ENCODE results near the gene HBG2.

Gene HBG2

DNA sequence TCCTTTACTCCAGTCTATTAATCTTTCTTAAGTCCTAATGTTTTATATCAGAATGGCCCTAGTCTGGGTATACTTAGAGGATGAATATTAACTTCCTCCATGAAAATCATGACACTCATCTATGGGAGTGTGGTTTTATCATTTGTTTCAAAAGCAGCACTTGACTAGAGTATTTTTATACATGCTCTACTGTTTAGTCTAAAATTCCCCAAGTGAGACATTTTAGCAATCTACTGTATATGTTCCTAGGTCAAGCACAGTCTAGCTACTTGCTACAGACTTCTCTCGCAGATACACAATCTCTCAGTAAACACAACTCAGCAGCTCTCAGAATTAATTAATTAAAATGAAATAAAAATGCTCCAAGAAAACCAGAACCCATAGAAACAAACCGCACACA is 24.8 kb downstream of the HBG2 start:
- Histone ChIP-seq H3K4me3 (ENCODE audit: low read depth, low read length) (no peak overlapping the region), H3K27me3 (ENCODE audit: insufficient read depth, low read length) (no peaks in the 10 kb centered on the region), H3K27ac (ENCODE audit: low read depth, low read length) (no peak overlapping the region), H3K79me2 (ENCODE audit: control insufficient read depth, insufficient read depth, low read length, unreplicated experiment) (no peaks in the 10 kb centered on the region), H3K36me3 (ENCODE audit: insufficient read depth, low read length) (no peaks in the 10 kb centered on the region), H3K4me1 (ENCODE audit: control insufficient read depth, insufficient read depth, low read length, unreplicated experiment) (no peaks in the 10 kb centered on the region), H2AFZ (ENCODE audit: low read length, unreplicated experiment) (no peak overlapping the region)

- H3K27me3 ChIP-seq (ENCODE audit: insufficient read depth, low read length) = no peaks in the 10 kb centered on the region
- no peaks in the 10 kb centered on the region for H3K4me1 ChIP-seq (ENCODE audit: control insufficient read depth, insufficient read depth, low read length, unreplicated experiment)
- no peaks in the 10 kb centered on the region for H3K79me2 ChIP-seq (ENCODE audit: control insufficient read depth, insufficient read depth, low read length, unreplicated experiment)
- H3K36me3 ChIP-seq (ENCODE audit: insufficient read depth, low read length) = no peaks in the 10 kb centered on the region
- H2AFZ ChIP-seq (ENCODE audit: low read length, unreplicated experiment) = no peak overlapping the region
- H3K27ac ChIP-seq (ENCODE audit: low read depth, low read length) = no peak overlapping the region
- H3K4me3 ChIP-seq (ENCODE audit: low read depth, low read length) = no peak overlapping the region
These were observed 25.2 kb downstream of the HBG2 start for GRCh38 chr11:5229356-5229755.

DNA sequence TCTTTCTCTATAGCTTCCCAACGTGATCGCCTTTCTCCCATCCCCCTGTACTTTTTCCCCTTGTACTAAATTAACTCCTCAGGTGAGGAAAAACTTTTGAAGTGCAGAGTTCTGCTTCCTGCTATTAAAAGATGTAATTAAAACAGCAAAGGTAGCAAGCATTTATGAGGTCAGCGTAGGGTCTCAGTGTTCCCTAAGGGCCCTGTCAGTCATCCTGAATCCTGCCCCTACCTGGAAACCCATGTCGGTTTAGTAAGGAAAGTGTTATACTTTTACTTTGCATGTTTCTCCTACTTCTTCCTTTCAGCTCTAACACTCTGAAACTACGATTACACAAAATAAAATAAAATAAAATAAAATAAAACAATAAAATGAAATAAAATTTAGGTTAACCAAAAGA is 26.5 kb downstream of the HBG2 start:
- H3K36me3 ChIP-seq (ENCODE audit: insufficient read depth, low read length) = no peaks in the 10 kb centered on the region
- H3K27ac ChIP-seq (ENCODE audit: low read depth, low read length) = no peak overlapping the region
- H2AFZ ChIP-seq (ENCODE audit: low read length, unreplicated experiment) = no peak overlapping the region
- no peaks in the 10 kb centered on the region for H3K79me2 ChIP-seq (ENCODE audit: control insufficient read depth, insufficient read depth, low read length, unreplicated experiment)
- H3K27me3 ChIP-seq (ENCODE audit: insufficient read depth, low read length) = no peaks in the 10 kb centered on the region
- H3K4me1 ChIP-seq (ENCODE audit: control insufficient read depth, insufficient read depth, low read length, unreplicated experiment) = no peaks in the 10 kb centered on the region
- no peak overlapping the region for H3K4me3 ChIP-seq (ENCODE audit: low read depth, low read length)

GRCh38 chr11:5227681-5228080 is 26.9 kb downstream of the HBG2 start:
- Histone ChIP-seq H2AFZ (ENCODE audit: low read length, unreplicated experiment) (no peak overlapping the region), H3K79me2 (ENCODE audit: control insufficient read depth, insufficient read depth, low read length, unreplicated experiment) (no peaks in the 10 kb centered on the region), H3K27me3 (ENCODE audit: insufficient read depth, low read length) (no peaks in the 10 kb centered on the region), H3K36me3 (ENCODE audit: insufficient read depth, low read length) (no peaks in the 10 kb centered on the region), H3K27ac (ENCODE audit: low read depth, low read length) (no peak overlapping the region), H3K4me3 (ENCODE audit: low read depth, low read length) (no peak overlapping the region), H3K4me1 (ENCODE audit: control insufficient read depth, insufficient read depth, low read length, unreplicated experiment) (no peaks in the 10 kb centered on the region)

GRCh38 chr11:5226732-5227310 is 27.8 kb downstream of the HBG2 start, which contains the start of gene HBB:
TSS of gene HBB (minus strand) at chr11:5227071. CDS start at chr11:5227021, 50 bp downstream.
- H3K27me3 ChIP-seq (ENCODE audit: insufficient read depth, low read length) = no peaks in the 10 kb centered on the region
- no peaks in the 10 kb centered on the region for H3K36me3 ChIP-seq (ENCODE audit: insufficient read depth, low read length)
- H3K27ac ChIP-seq (ENCODE audit: low read depth, low read length) = no peak within 1 kb of the TSS
- H3K4me3 ChIP-seq (ENCODE audit: low read depth, low read length) = no peak within 1 kb of the TSS
- H3K4me1 ChIP-seq (ENCODE audit: control insufficient read depth, insufficient read depth, low read length, unreplicated experiment) = no peaks in the 10 kb centered on the region
- H3K79me2 ChIP-seq (ENCODE audit: control insufficient read depth, insufficient read depth, low read length, unreplicated experiment) = no peaks in the 10 kb centered on the region
- H2AFZ ChIP-seq (ENCODE audit: low read length, unreplicated experiment) = no peak within 1 kb of the TSS

DNA sequence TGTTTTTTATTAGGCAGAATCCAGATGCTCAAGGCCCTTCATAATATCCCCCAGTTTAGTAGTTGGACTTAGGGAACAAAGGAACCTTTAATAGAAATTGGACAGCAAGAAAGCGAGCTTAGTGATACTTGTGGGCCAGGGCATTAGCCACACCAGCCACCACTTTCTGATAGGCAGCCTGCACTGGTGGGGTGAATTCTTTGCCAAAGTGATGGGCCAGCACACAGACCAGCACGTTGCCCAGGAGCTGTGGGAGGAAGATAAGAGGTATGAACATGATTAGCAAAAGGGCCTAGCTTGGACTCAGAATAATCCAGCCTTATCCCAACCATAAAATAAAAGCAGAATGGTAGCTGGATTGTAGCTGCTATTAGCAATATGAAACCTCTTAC is 29.1 kb downstream of the HBG2 start:
- Histone ChIP-seq H2AFZ (ENCODE audit: low read length, unreplicated experiment) (no peak overlapping the region), H3K4me3 (ENCODE audit: low read depth, low read length) (no peak overlapping the region), H3K36me3 (ENCODE audit: insufficient read depth, low read length) (no peaks in the 10 kb centered on the region), H3K27me3 (ENCODE audit: insufficient read depth, low read length) (no peaks in the 10 kb centered on the region), H3K79me2 (ENCODE audit: control insufficient read depth, insufficient read depth, low read length, unreplicated experiment) (no peaks in the 10 kb centered on the region), H3K27ac (ENCODE audit: low read depth, low read length) (no peak overlapping the region), H3K4me1 (ENCODE audit: control insufficient read depth, insufficient read depth, low read length, unreplicated experiment) (no peaks in the 10 kb centered on the region)

DNA sequence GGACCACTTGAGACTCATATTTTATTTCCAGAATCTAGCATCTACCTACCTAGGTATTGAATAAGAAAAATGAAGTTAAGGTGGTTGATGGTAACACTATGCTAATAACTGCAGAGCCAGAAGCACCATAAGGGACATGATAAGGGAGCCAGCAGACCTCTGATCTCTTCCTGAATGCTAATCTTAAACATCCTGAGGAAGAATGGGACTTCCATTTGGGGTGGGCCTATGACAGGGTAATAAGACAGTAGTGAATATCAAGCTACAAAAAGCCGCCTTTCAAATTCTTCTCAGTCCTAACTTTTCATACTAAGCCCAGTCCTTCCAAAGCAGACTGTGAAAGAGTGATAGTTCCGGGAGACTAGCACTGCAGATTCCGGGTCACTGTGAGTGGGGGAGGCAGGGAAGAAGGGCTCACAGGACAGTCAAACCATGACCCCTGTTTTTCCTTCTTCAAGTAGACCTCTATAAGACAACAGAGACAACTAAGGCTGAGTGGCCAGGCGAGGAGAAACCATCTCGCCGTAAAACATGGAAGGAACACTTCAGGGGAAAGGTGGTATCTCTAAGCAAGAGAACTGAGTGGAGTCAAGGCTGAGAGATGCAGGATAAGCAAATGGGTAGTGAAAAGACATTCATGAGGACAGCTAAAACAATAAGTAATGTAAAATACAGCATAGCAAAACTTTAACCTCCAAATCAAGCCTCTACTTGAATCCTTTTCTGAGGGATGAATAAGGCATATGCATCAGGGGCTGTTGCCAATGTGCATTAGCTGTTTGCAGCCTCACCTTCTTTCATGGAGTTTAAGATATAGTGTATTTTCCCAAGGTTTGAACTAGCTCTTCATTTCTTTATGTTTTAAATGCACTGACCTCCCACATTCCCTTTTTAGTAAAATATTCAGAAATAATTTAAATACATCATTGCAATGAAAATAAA is 29.8 kb downstream of the HBG2 start:
- no peaks in the 10 kb centered on the region for H3K79me2 ChIP-seq (ENCODE audit: control insufficient read depth, insufficient read depth, low read length, unreplicated experiment)
- no peaks in the 10 kb centered on the region for H3K4me1 ChIP-seq (ENCODE audit: control insufficient read depth, insufficient read depth, low read length, unreplicated experiment)
- no peaks in the 10 kb centered on the region for H3K27me3 ChIP-seq (ENCODE audit: insufficient read depth, low read length)
- H3K27ac ChIP-seq (ENCODE audit: low read depth, low read length) = no peak overlapping the region
- no peak overlapping the region for H2AFZ ChIP-seq (ENCODE audit: low read length, unreplicated experiment)
- no peaks in the 10 kb centered on the region for H3K36me3 ChIP-seq (ENCODE audit: insufficient read depth, low read length)
- H3K4me3 ChIP-seq (ENCODE audit: low read depth, low read length) = no peak overlapping the region

DNA sequence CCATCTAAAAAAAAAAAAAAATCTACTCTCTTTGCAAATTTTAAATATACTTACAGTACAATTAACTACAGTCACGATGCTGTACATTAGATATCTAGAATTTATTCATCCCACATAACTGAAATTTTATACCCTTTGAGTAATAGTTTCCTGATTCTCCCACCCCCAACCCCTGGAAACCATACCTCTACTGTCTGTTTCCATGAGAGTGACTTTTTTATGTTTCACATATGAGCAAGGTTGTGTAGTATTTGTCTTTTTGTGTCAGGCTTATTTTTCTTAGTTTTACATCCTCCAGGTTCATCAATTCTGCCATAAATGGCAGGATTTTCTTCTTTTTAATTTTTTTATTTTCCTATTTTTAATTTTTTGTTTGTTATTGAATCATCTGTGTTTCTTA is 30.9 kb downstream of the HBG2 start:
- H3K79me2 ChIP-seq (ENCODE audit: control insufficient read depth, insufficient read depth, low read length, unreplicated experiment) = no peaks in the 10 kb centered on the region
- no peak overlapping the region for H2AFZ ChIP-seq (ENCODE audit: low read length, unreplicated experiment)
- H3K4me3 ChIP-seq (ENCODE audit: low read depth, low read length) = no peak overlapping the region
- no peaks in the 10 kb centered on the region for H3K27me3 ChIP-seq (ENCODE audit: insufficient read depth, low read length)
- no peaks in the 10 kb centered on the region for H3K4me1 ChIP-seq (ENCODE audit: control insufficient read depth, insufficient read depth, low read length, unreplicated experiment)
- no peak overlapping the region for H3K27ac ChIP-seq (ENCODE audit: low read depth, low read length)
- no peaks in the 10 kb centered on the region for H3K36me3 ChIP-seq (ENCODE audit: insufficient read depth, low read length)

DNA sequence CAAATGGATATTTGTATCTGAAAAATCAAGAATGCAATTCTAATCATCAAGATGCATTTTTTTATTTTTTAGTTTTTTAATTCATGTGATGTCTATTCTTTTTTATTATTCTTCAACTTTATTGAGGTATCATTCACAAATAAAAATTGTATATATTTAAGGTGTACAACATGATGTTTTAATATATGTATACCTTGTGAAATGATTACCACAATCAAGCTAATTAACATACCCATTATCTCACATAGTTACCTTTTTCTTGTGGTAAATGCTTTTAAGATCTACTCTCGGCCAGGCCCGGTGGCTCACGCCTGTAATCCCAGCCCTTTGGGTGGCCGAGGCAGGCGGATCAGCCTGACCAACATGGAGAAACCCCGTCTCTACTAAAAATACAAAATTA is 31.4 kb downstream of the HBG2 start:
- H3K27ac ChIP-seq (ENCODE audit: low read depth, low read length) = no peak overlapping the region
- H3K36me3 ChIP-seq (ENCODE audit: insufficient read depth, low read length) = no peaks in the 10 kb centered on the region
- no peak overlapping the region for H3K4me3 ChIP-seq (ENCODE audit: low read depth, low read length)
- no peaks in the 10 kb centered on the region for H3K79me2 ChIP-seq (ENCODE audit: control insufficient read depth, insufficient read depth, low read length, unreplicated experiment)
- no peaks in the 10 kb centered on the region for H3K27me3 ChIP-seq (ENCODE audit: insufficient read depth, low read length)
- H3K4me1 ChIP-seq (ENCODE audit: control insufficient read depth, insufficient read depth, low read length, unreplicated experiment) = no peaks in the 10 kb centered on the region
- no peak overlapping the region for H2AFZ ChIP-seq (ENCODE audit: low read length, unreplicated experiment)

- no peaks in the 10 kb centered on the region for H3K36me3 ChIP-seq (ENCODE audit: insufficient read depth, low read length)
- no peak overlapping the region for H2AFZ ChIP-seq (ENCODE audit: low read length, unreplicated experiment)
These were observed 44.1 kb downstream of the HBG2 start for GRCh38 chr11:5210376-5210885.

GRCh38 chr11:5204787-5205186 is 49.8 kb downstream of the HBG2 start:
- no peaks in the 10 kb centered on the region for H3K36me3 ChIP-seq (ENCODE audit: insufficient read depth, low read length)
- no peak overlapping the region for H2AFZ ChIP-seq (ENCODE audit: low read length, unreplicated experiment)
- H3K27ac ChIP-seq (ENCODE audit: low read depth, low read length) = no peak overlapping the region
- H3K4me1 ChIP-seq (ENCODE audit: control insufficient read depth, insufficient read depth, low read length, unreplicated experiment) = no peaks in the 10 kb centered on the region
- H3K79me2 ChIP-seq (ENCODE audit: control insufficient read depth, insufficient read depth, low read length, unreplicated experiment) = no peaks in the 10 kb centered on the region
- no peaks in the 10 kb centered on the region for H3K27me3 ChIP-seq (ENCODE audit: insufficient read depth, low read length)
- H3K4me3 ChIP-seq (ENCODE audit: low read depth, low read length) = no peak overlapping the region

More at GRCh38 chr11:5210376-5210885, 44.1 kb downstream of the HBG2 start:
- no peaks in the 10 kb centered on the region for H3K4me1 ChIP-seq (ENCODE audit: control insufficient read depth, insufficient read depth, low read length, unreplicated experiment)
- H3K4me3 ChIP-seq (ENCODE audit: low read depth, low read length) = no peak overlapping the region
- no peaks in the 10 kb centered on the region for H3K27me3 ChIP-seq (ENCODE audit: insufficient read depth, low read length)
- no peak overlapping the region for H3K27ac ChIP-seq (ENCODE audit: low read depth, low read length)
- H3K79me2 ChIP-seq (ENCODE audit: control insufficient read depth, insufficient read depth, low read length, unreplicated experiment) = no peaks in the 10 kb centered on the region

All from ACC112 (cell line).